ENCODE results near the gene PCDHGA6.
"Not testable (repeated sequence)": the region's sequence is repeated elsewhere in the genome, so short reads cannot be mapped to it uniquely, and the experiment has no call there.

PCDHGA6 gene

DNA sequence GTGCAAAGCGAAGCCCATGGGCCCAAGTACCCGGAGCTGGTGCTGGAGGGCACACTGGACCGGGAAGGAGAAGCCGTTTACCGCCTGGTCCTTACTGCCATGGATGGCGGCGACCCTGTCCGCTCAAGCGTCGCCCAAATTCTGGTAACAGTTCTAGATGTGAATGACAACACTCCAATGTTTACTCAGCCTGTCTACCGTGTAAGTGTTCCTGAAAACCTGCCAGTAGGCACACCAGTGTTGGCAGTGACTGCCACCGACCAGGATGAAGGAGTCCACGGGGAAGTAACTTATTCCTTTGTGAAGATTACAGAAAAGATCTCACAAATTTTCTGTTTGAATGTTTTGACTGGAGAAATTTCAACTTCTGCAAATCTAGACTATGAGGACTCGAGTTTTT, 936 bp downstream of the PCDHGA6 start:
- H3K27me3 ChIP-seq (ENCODE audit: control insufficient read depth in 5 of 5, insufficient read depth in 4 of 5, low read length in 5 of 5): peaks cover 0 to 11% (median 9%) of the 10 kb centered on the region in 5 donors
- peaks cover 0 to 5% (median 0%) of the 10 kb centered on the region in 5 donors for H3K4me1 ChIP-seq (ENCODE audit: control insufficient read depth in 5 of 5, insufficient read depth in 5 of 5, low read length in 5 of 5)
- no peak overlapping the region for H3K27ac ChIP-seq (ENCODE audit: low read depth, low read length)
- H3K36me3 ChIP-seq (ENCODE audit: control insufficient read depth in 5 of 5, insufficient read depth in 5 of 5, low read length in 5 of 5): no peaks in the 10 kb centered on the region
- peak overlapping the region; percentile 45 to 68 (median 59) for H3K4me3 ChIP-seq (ENCODE audit: low read depth in 1 of 5, low read length in 5 of 5)
- peaks cover 53 to 82% (median 77%) of the 10 kb centered on the region in 5 donors for H3K9me3 ChIP-seq (ENCODE audit: control insufficient read depth in 5 of 5, low read length in 5 of 5)
- no peak overlapping the region for H3K9ac ChIP-seq (ENCODE audit: low read length in 5 of 5)

DNA sequence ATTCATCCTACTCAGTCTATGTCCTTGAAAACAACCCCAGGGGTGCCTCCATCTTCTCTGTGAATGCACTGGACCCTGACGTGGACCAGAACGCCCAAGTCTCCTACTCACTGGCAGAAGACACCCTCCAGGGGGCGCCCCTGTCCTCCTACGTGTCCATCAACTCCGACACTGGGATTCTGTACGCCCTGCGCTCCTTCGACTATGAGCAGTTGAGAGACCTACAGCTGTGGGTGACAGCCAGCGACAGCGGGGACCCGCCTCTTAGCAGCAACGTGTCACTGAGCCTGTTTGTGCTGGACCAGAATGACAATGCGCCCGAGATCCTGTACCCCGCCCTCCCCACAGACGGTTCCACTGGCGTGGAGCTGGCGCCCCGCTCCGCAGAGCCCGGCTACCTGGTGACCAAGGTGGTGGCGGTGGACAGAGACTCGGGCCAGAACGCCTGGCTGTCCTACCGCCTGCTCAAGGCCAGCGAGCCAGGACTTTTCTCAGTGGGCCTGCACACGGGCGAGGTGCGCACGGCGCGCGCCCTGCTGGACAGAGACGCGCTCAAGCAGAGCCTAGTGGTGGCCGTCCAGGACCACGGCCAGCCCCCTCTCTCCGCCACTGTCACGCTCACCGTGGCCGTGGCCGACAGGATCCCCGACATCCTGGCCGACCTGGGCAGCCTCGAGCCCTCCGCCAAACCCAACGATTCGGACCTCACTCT, 1.9 kb downstream of the PCDHGA6 start:
- H3K27ac ChIP-seq (ENCODE audit: low read depth, low read length); H3K4me1 ChIP-seq (ENCODE audit: control insufficient read depth in 5 of 5, insufficient read depth in 5 of 5, low read length in 5 of 5); H3K9ac ChIP-seq (ENCODE audit: low read length in 5 of 5); H3K36me3 ChIP-seq (ENCODE audit: control insufficient read depth in 5 of 5, insufficient read depth in 5 of 5, low read length in 5 of 5): not testable (repeated sequence)
- Histone ChIP-seq H3K4me3 (ENCODE audit: low read depth in 1 of 5, low read length in 5 of 5) (peak overlapping the region; percentile 29 to 59 (median 49)), H3K9me3 (ENCODE audit: control insufficient read depth in 5 of 5, low read length in 5 of 5) (peaks cover 52 to 73% (median 70%) of the 10 kb centered on the region in 5 donors), H3K27me3 (ENCODE audit: control insufficient read depth in 5 of 5, insufficient read depth in 4 of 5, low read length in 5 of 5) (peaks cover 0 to 11% (median 9%) of the 10 kb centered on the region in 5 donors)

DNA sequence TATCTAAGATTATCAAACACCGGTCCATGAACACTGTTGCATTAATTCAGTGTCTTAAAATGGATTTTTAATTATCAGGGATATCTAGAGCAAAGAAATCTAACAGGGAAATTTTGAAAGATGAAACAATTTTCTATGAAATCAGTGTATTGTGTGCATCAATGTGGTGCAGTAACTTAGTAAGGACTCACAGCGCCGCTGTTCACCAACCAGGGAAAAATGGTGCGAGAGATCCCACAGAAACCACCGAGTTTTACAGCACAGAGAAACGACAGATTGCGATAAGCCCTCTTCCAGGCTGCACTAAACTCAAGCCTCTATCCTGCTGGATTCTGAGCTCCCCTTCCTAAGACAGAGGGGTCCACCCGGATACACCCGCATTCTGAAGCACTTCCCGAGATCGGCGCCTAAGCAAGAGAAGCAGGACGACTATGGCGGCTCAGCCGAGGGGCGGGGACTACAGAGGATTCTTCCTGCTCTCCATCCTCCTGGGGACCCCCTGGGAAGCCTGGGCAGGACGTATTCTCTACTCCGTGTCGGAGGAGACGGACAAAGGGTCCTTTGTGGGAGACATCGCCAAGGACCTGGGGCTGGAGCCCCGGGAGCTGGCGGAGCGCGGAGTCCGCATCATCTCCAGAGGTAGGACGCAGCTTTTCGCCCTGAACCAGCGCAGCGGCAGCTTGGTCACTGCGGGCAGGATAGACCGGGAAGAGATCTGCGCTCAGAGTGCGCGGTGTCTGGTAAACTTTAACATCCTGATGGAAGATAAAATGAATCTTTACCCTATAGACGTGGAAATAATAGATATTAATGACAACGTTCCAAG, 9.0 kb downstream of the PCDHGA6 start, which contains the start of gene PCDHGA7:
TSS of gene PCDHGA7 (plus strand) at position 274 of the 826 bp plus-strand sequence. CDS start at position 432, 158 bp downstream.
- Histone ChIP-seq H3K9ac (ENCODE audit: low read length in 5 of 5) (no peak within 1 kb of the TSS), H3K27me3 (ENCODE audit: control insufficient read depth in 5 of 5, insufficient read depth in 4 of 5, low read length in 5 of 5) (peaks cover 0 to 11% (median 0%) of the 10 kb centered on the region in 5 donors), H3K4me1 (ENCODE audit: control insufficient read depth in 5 of 5, insufficient read depth in 5 of 5, low read length in 5 of 5) (peaks cover 0 to 4% (median 0%) of the 10 kb centered on the region in 5 donors), H3K27ac (ENCODE audit: low read depth, low read length) (no peak within 1 kb of the TSS), H3K4me3 (ENCODE audit: low read depth in 1 of 5, low read length in 5 of 5) (peak within 1 kb of the TSS; percentile 51 to 78 (median 64)), H3K9me3 (ENCODE audit: control insufficient read depth in 5 of 5, low read length in 5 of 5) (peaks cover 33 to 71% (median 64%) of the 10 kb centered on the region in 5 donors), H3K36me3 (ENCODE audit: control insufficient read depth in 5 of 5, insufficient read depth in 5 of 5, low read length in 5 of 5) (no peaks in the 10 kb centered on the region)

DNA sequence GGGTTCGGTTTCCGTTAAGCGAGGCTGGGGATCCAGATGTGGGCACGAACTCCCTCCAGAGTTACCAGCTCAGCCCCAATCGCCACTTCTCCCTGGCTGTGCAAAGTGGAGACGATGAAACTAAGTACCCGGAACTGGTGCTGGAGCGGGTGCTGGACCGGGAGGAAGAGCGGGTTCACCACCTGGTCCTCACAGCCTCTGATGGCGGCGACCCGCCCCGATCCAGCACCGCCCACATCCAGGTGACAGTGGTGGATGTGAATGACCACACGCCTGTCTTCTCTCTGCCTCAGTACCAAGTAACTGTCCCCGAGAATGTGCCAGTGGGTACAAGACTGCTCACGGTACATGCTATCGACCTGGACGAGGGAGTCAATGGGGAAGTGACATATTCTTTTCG, 9.7 kb downstream of the PCDHGA6 start:
- Histone ChIP-seq H3K9me3 (ENCODE audit: control insufficient read depth in 5 of 5, low read length in 5 of 5) (peaks cover 34 to 69% (median 65%) of the 10 kb centered on the region in 5 donors), H3K4me1 (ENCODE audit: control insufficient read depth in 5 of 5, insufficient read depth in 5 of 5, low read length in 5 of 5) (peaks cover 0 to 4% (median 0%) of the 10 kb centered on the region in 5 donors), H3K36me3 (ENCODE audit: control insufficient read depth in 5 of 5, insufficient read depth in 5 of 5, low read length in 5 of 5) (no peaks in the 10 kb centered on the region), H3K27me3 (ENCODE audit: control insufficient read depth in 5 of 5, insufficient read depth in 4 of 5, low read length in 5 of 5) (peaks cover 0 to 11% (median 0%) of the 10 kb centered on the region in 5 donors), H3K9ac (ENCODE audit: low read length in 5 of 5) (no peak overlapping the region), H3K4me3 (ENCODE audit: low read depth in 1 of 5, low read length in 5 of 5) (peak overlapping the region in 4 of 5 donors; percentile 51 to 65 (median 62)), H3K27ac (ENCODE audit: low read depth, low read length) (no peak overlapping the region)

GRCh38 chr5:141384471-141385267, 11.0 kb downstream of the PCDHGA6 start:
- Histone ChIP-seq H3K27ac (ENCODE audit: low read depth, low read length) (no peak overlapping the region), H3K9ac (ENCODE audit: low read length in 5 of 5) (no peak overlapping the region), H3K4me3 (ENCODE audit: low read depth in 1 of 5, low read length in 5 of 5) (peak overlapping the region in 4 of 5 donors; percentile 23 to 64 (median 42)), H3K36me3 (ENCODE audit: control insufficient read depth in 5 of 5, insufficient read depth in 5 of 5, low read length in 5 of 5) (no peaks in the 10 kb centered on the region), H3K27me3 (ENCODE audit: control insufficient read depth in 5 of 5, insufficient read depth in 4 of 5, low read length in 5 of 5) (peaks cover 0 to 11% (median 0%) of the 10 kb centered on the region in 5 donors), H3K4me1 (ENCODE audit: control insufficient read depth in 5 of 5, insufficient read depth in 5 of 5, low read length in 5 of 5) (peaks cover 0 to 4% (median 0%) of the 10 kb centered on the region in 5 donors), H3K9me3 (ENCODE audit: control insufficient read depth in 5 of 5, low read length in 5 of 5) (peaks cover 35 to 78% (median 74%) of the 10 kb centered on the region in 5 donors)

- H3K27ac ChIP-seq (ENCODE audit: low read depth, low read length); H3K9ac ChIP-seq (ENCODE audit: low read length in 5 of 5); H3K36me3 ChIP-seq (ENCODE audit: control insufficient read depth in 5 of 5, insufficient read depth in 5 of 5, low read length in 5 of 5); H3K4me1 ChIP-seq (ENCODE audit: control insufficient read depth in 5 of 5, insufficient read depth in 5 of 5, low read length in 5 of 5): not testable (repeated sequence)
- peak within 1 kb of the TSS; percentile 0 to 52 (median 50) for H3K4me3 ChIP-seq (ENCODE audit: low read depth in 1 of 5, low read length in 5 of 5)
- H3K9me3 ChIP-seq (ENCODE audit: control insufficient read depth in 5 of 5, low read length in 5 of 5): peaks cover 34 to 88% (median 69%) of the 10 kb centered on the region in 5 donors
- peaks cover 0 to 14% (median 0%) of the 10 kb centered on the region in 5 donors for H3K27me3 ChIP-seq (ENCODE audit: control insufficient read depth in 5 of 5, insufficient read depth in 4 of 5, low read length in 5 of 5)
These were observed 14.0 kb downstream of the PCDHGA6 start, which contains the start of gene PCDHGB4 for GRCh38 chr5:141387557-141388311. PCDHGB4 (plus strand) TSS chr5:141387698; CDS start chr5:141387885, 187 bp downstream.

GRCh38 chr5:141388661-141389060, 15.0 kb downstream of the PCDHGA6 start:
- peaks cover 0 to 14% (median 0%) of the 10 kb centered on the region in 5 donors for H3K27me3 ChIP-seq (ENCODE audit: control insufficient read depth in 5 of 5, insufficient read depth in 4 of 5, low read length in 5 of 5)
- H3K9me3 ChIP-seq (ENCODE audit: control insufficient read depth in 5 of 5, low read length in 5 of 5): peaks cover 31 to 88% (median 68%) of the 10 kb centered on the region in 5 donors
- H3K36me3 ChIP-seq (ENCODE audit: control insufficient read depth in 5 of 5, insufficient read depth in 5 of 5, low read length in 5 of 5): no peaks in the 10 kb centered on the region
- H3K4me3 ChIP-seq (ENCODE audit: low read depth in 1 of 5, low read length in 5 of 5): peak overlapping the region in 4 of 5 donors; percentile 29 to 52 (median 49)
- H3K27ac ChIP-seq (ENCODE audit: low read depth, low read length): no peak overlapping the region
- no peaks in the 10 kb centered on the region for H3K4me1 ChIP-seq (ENCODE audit: control insufficient read depth in 5 of 5, insufficient read depth in 5 of 5, low read length in 5 of 5)
- H3K9ac ChIP-seq (ENCODE audit: low read length in 5 of 5): no peak overlapping the region

- Histone ChIP-seq H3K27me3 (ENCODE audit: control insufficient read depth in 5 of 5, insufficient read depth in 4 of 5, low read length in 5 of 5) (peaks cover 0 to 13% (median 0%) of the 10 kb centered on the region in 5 donors), H3K36me3 (ENCODE audit: control insufficient read depth in 5 of 5, insufficient read depth in 5 of 5, low read length in 5 of 5) (no peaks in the 10 kb centered on the region), H3K27ac (ENCODE audit: low read depth, low read length) (no peak overlapping the region), H3K9me3 (ENCODE audit: control insufficient read depth in 5 of 5, low read length in 5 of 5) (peaks cover 32 to 88% (median 71%) of the 10 kb centered on the region in 5 donors), H3K4me1 (ENCODE audit: control insufficient read depth in 5 of 5, insufficient read depth in 5 of 5, low read length in 5 of 5) (no peaks in the 10 kb centered on the region), H3K4me3 (ENCODE audit: low read depth in 1 of 5, low read length in 5 of 5) (peak overlapping the region; percentile 41 to 52 (median 50)), H3K9ac (ENCODE audit: low read length in 5 of 5) (no peak overlapping the region)
These were observed 15.7 kb downstream of the PCDHGA6 start for GRCh38 chr5:141389153-141390042.
